Right ventricle myocardium inferior (tissue), 1 donor: Measurements from ENCODE around the gene CNDP1. TPM values are rescaled to one million over a fixed set of nuclear protein-coding genes. Genes with fewer than 3 reads are reported as not detected.
"Not testable (repeated sequence)": the region's sequence is repeated elsewhere in the genome, so short reads cannot be mapped to it uniquely, and the experiment has no call there.

Experiments
- ATAC-seq: fragments of 200-7000 bp; cut with Tn5 transposase; one replicate; pipeline ENCODE4 v1.9.1; 2020; ENCODE audit warnings: mild to moderate bottlenecking, moderate library complexity
- DNase-seq: peaks from one replicate; pipeline ENCODE4 v3.0.0; 2021; ENCODE audit errors: missing footprints
- intact Hi-C: fragments of 100-400 bp; cut with DNase I; formaldehyde crosslinking; loops from one replicate; pipeline ENCODE4 v1.11.0; 2022
- total RNA-seq: library from RNA; stranded (reverse); fragmentation: NEBNext Ultra II Directional; extraction: Animal tissue kit (Norgen Biotek cat#: 25700); gene quantifications from one replicate; pipeline ENCODE4 v1.2.1, GENCODE V29; 2021
- donor health status: DM: no; HTN: yes; CAD: no; lungs with severe emphysema.

CNDP1 gene
- total RNA-seq, 1 donor from 2014 or later, result not detected

DNA sequence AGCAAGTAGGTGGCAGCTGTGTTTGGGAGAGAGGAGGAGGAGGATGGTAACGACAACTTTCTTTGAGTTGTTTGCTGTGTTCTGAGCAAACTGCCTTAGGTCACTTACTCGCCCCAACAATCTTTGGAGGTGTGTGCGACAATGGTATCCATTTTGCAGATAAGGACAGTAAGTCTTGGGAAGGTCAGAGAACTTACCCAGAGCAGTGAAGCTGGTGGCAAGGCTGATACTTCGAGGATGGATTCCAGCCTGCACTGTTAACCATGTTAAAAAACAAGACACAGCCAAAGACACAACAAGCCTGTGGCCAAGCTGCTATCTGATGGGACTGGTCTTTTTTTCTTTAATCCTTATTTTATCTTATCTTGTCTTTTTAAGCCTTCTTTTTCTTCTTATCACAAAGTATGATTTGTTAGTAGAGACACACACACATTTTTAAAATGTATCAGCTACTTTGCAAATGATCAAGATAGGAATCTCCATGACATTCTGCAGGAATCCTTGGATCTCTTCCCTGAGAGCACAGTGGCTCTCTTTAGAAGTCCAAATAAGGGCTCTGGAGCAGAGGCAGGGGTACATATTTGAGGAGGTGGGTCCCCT, 27.9 kb downstream of the CNDP1 start:
- DNase-seq, result no peak
- no peak for ATAC-seq
- intact Hi-C loops, result no loop called here

DNA sequence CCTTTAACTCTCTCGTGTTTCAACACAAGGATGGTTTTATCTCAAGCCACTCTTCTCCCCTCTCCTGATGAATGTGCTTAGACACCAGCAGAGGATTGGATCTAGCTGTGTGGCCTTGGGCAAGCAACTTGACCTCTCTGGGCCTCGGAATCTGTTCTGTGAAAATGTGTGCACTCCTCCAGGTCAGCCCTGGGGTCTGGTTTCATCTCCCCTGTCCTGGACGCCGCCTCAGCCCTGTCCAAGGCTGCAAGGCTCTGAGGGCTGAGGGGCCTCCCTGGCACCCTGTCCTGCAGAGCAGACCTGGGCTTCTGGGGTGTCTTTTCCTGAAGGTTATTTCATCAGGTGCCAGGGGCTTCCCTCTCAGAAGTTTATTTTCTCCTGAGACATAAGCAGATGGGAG, 28.5 kb downstream of the CNDP1 start:
- intact Hi-C loops, result no loop called here
- ATAC-seq (no peak), DNase-seq (no peak)

DNA sequence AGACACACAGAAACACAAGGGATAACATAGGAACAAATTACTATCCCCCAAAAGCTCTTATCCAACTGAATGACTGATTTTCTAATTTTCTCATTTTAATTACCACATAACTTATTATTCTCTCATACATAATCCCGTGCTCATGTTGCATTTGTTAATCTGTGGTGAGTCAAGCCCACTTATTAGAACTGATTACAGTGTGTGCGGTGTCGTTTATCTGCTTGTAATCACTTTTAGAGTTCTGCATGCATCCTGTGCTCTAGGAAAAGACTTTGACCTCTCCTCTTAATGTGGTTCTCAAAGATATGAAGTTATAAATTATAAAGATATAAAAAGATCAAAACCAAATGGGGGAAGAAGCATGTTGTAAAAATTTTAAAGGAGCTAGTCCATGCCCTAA, 29.7 kb downstream of the CNDP1 start:
- intact Hi-C loops, result no loop called here
- DNase-seq (no peak), ATAC-seq (no peak)

DNA sequence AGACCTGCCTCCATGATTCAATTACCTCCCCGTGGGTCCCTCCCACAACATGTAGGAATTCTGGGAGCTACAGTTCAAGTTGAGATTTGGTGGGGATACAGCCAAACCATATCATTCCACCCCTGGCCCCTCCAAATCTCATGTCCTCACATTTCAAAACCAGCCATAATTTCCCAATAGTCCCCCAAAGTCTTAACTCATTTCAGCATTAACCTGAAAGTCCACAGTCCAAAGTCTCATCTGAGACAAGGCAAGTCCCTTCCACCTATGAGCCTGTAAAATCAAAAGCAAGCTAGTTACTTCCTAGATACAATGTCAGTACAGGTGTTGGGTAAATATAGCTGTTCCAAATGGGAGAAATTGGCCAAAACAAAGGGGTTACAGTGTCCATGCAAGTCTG, 30.9 kb downstream of the CNDP1 start:
- DNase-seq, ATAC-seq, intact Hi-C loops: not testable (repeated sequence)

DNA sequence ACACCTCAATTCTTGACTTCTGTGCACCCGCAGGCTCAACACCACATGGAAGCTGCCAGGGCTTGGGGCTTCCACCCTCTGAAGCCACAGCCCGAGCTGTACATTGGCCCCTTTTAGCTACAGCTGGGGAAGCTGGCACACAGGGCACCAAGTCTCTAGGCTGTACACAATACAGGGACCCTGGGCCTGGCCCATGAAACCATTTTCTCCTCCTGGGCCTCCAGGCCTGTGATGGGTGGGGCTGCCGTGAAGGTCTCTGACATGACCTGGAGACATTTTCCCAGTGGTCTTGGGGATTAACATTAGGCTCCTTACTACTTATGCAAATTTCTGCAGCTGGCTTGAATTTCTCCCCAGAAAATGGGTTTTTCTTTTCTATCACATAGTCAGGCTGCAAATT, 31.7 kb downstream of the CNDP1 start:
- intact Hi-C loops, ATAC-seq, DNase-seq: not testable (repeated sequence)

- DNase-seq (no peak), ATAC-seq (no peak)
- intact Hi-C loops, result no loop called here
Measured at GRCh38 chr18:74567822-74568221, 33.5 kb downstream of the CNDP1 start.

GRCh38 chr18:74569401-74569800, 35.1 kb downstream of the CNDP1 start:
- DNase-seq, result no peak
- ATAC-seq, result peak; percentile 57
- intact Hi-C loops, result no loop called here

GRCh38 chr18:74570266-74570665, 36.0 kb downstream of the CNDP1 start:
- ATAC-seq (peak; percentile 59), DNase-seq (no peak)
- intact Hi-C loops, result no loop called here

DNA sequence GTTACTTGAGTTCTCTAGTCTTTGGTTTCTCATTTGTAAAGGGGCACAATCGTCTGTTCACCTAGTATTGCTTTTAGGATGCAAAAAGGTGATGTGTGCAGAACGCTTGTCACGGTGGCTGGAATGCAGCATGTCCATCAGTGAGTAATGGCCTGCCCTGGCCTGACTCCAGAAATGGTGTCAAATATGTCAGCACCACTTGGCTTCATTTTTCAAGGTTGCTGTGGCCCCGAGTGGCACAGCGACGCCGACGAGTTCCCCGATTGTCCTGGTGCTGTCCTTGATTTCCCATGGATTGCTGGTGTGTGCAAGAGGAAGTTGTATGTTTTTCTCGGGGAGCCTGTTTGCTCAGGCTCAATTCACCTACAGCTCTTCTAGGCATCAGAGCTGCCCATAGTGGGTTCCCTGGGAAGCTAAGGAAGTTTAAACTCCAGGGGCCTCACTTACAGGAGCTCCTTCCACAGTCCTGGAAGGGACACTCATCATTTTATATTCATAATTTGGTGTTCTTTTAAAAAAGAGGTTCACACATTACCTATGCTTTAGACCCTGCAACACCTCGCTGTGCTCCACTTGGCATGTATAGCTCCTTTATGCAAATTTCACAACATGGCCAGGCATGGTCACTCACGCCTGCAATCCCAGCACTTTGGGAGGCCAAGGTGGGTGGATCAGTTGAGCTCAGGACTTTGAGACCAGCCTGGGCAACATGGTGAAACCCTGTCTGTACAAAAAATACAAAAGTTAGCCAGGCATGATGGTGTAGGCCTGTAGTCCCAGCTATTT, 37.8 kb downstream of the CNDP1 start:
- intact Hi-C loops, result no loop called here
- ATAC-seq (peak; percentile 36), DNase-seq (no peak)

DNA sequence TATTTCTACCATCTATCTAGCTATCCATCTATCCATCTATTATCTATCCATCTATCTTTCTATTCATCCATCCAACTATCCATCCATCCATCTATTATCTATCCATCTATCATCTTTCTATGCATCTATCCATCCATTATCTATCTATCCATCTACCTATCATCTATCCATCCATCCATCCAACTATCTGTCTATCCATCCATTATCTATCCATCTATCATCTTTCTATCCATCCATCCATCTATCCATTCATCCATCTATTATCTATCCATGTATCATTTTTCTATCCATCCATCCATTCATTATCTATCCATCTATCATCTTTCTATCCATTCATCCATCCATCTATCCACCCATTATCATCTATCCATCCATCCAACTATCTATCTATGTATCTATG, 38.8 kb downstream of the CNDP1 start:
- intact Hi-C loops, result no loop called here
- no peak for ATAC-seq
- DNase-seq, result no peak

GRCh38 chr18:74574916-74575315, 40.6 kb downstream of the CNDP1 start:
- intact Hi-C loops, result no loop called here
- ATAC-seq (no peak), DNase-seq (no peak)

GRCh38 chr18:74577019-74577418, 42.7 kb downstream of the CNDP1 start:
- ATAC-seq (no peak), DNase-seq (no peak)
- intact Hi-C loops, result no loop called here

DNA sequence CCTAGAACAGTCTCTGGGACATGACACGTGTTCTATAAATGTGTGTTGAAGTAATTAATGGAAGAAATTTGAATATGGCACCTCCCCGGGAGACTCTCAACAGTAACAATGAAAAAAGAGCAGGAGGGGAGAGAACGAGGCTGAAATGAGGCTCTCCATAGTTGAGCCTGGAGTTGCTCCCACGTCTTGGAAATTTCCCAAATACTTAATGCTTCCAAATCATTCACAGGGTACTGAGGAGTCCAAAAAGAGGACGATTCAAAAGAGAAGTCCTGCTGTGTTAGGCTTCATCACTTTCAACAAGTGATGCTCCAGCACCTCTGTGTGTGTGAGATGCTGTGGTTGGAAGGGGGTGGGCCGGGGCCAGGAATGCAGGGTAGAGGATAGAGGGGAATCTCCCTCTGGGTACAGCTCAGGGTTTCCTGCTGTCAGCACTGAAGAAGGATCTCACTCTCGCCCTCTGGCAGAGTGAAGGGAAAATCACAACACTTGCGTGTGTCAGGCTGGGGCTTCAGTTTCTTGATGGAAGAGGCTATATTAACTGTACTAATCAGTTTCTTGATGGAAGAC, 45.3 kb downstream of the CNDP1 start:
- intact Hi-C loops, result no loop called here
- no peak for DNase-seq
- no peak for ATAC-seq

GRCh38 chr18:74582642-74583041, 48.3 kb downstream of the CNDP1 start:
- DNase-seq (no peak), ATAC-seq (no peak)
- intact Hi-C loops, result no loop called here

GRCh38 chr18:74587441-74587840, 53.1 kb downstream of the CNDP1 start:
- no peak for DNase-seq
- ATAC-seq, result no peak
- intact Hi-C loops, result no loop called here

GRCh38 chr18:74589021-74589420, 54.7 kb downstream of the CNDP1 start:
- intact Hi-C loops, result no loop called here
- no peak for ATAC-seq

GRCh38 chr18:74589811-74590210, 55.5 kb downstream of the CNDP1 start:
- ATAC-seq (no peak), DNase-seq (no peak)
- intact Hi-C loops, result no loop called here

More at GRCh38 chr18:74589021-74589420, 54.7 kb downstream of the CNDP1 start:
- DNase-seq, result no peak

GRCh38 chr18:74590671-74591070, 56.4 kb downstream of the CNDP1 start:
- DNase-seq (no peak), ATAC-seq (no peak)
- intact Hi-C loops, result no loop called here

DNA sequence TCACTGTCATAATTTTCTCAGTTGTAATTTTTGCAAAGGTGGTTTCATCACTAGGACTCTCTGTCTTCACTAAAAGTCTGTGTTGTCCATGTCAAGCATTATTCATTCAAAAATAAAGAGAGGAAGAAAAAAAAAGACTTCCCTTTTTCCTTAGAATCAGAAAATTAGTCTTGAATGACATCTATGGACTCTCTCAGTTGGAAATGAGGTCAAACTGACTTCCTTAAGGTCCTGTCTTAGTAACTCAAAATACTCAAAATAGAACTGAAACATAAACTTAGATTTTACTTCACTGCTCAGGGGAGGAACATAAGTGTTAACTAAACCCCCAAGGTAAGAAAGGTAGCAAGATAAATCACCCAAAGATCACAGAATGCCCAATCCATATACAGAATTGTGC, 61.1 kb downstream of the CNDP1 start:
- intact Hi-C loops, result loop anchor here (5.0 kb wide), 1 partner anchor 617 kb away; the partner anchor contains the start of gene TSHZ1
- no peak for DNase-seq
- no peak for ATAC-seq

GRCh38 chr18:74597034-74597661, 62.8 kb downstream of the CNDP1 start:
- intact Hi-C loops, result loop anchor here (1.0 to 5.0 kb wide), 3 partner anchors 101 to 615 kb away; partner anchors contain the start of genes CNDP2, TIMM21 and TSHZ1
- DNase-seq, result peak; percentile 87
- peak; percentile 64 for ATAC-seq
